ENCODE data around the gene PVALEF. TPM values are rescaled to one million over a fixed set of nuclear protein-coding genes. Genes with fewer than 3 reads are reported as not detected.

The PVALEF gene
- total RNA-seq, 1 donor, result not detected

- no peaks in the 10 kb centered on the region for H3K27me3 ChIP-seq (ENCODE audit: insufficient read depth, low read length)
- no peak for TF ChIP-seq CTCF (IDR thresholded peaks at IDR 0.05; ENCODE audit: extremely low read depth, low read depth, low read length)
- H3K9me3 ChIP-seq (ENCODE audit: low read depth, low read length), result no peaks in the 10 kb centered on the region
- H3K4me2 ChIP-seq (ENCODE audit: insufficient read depth, low read length), result no peak overlapping the region
- no peaks in the 10 kb centered on the region for H3K79me2 ChIP-seq (ENCODE audit: insufficient read depth, low read length)
- no peak overlapping the region for H3K4me3 ChIP-seq (ENCODE audit: insufficient read depth, low read length)
- H4K20me1 ChIP-seq (ENCODE audit: insufficient read depth, low read length), result peaks cover 4% of the 10 kb centered on the region
- DNase-seq (ENCODE audit: insufficient read length, low spot score, missing footprints), result no peak
- H3K36me3 ChIP-seq (ENCODE audit: insufficient read depth, low read length), result no peaks in the 10 kb centered on the region
- no peak overlapping the region for H3K27ac ChIP-seq (ENCODE audit: low read depth, low read length)
- H2AFZ ChIP-seq (ENCODE audit: low read length), result no peak overlapping the region
- peaks cover 10% of the 10 kb centered on the region for H3K4me1 ChIP-seq (ENCODE audit: insufficient read depth, low read length)
Observed at GRCh38 chr17:81212365-81212764, 47.1 kb downstream of the PVALEF start.

GRCh38 chr17:81213978-81214377 lies 48.7 kb downstream of the PVALEF start:
- Histone ChIP-seq H3K27ac (ENCODE audit: low read depth, low read length) (no peak overlapping the region), H3K4me2 (ENCODE audit: insufficient read depth, low read length) (no peak overlapping the region), H3K36me3 (ENCODE audit: insufficient read depth, low read length) (no peaks in the 10 kb centered on the region), H3K4me1 (ENCODE audit: insufficient read depth, low read length) (peaks cover 10% of the 10 kb centered on the region), H2AFZ (ENCODE audit: low read length) (no peak overlapping the region), H3K27me3 (ENCODE audit: insufficient read depth, low read length) (no peaks in the 10 kb centered on the region), H3K79me2 (ENCODE audit: insufficient read depth, low read length) (no peaks in the 10 kb centered on the region), H3K4me3 (ENCODE audit: insufficient read depth, low read length) (no peak overlapping the region), H4K20me1 (ENCODE audit: insufficient read depth, low read length) (peaks cover 4% of the 10 kb centered on the region), H3K9me3 (ENCODE audit: low read depth, low read length) (no peaks in the 10 kb centered on the region)
- no peak for TF ChIP-seq CTCF (IDR thresholded peaks at IDR 0.05; ENCODE audit: extremely low read depth, low read depth, low read length)
- DNase-seq (ENCODE audit: insufficient read length, low spot score, missing footprints), result no peak

GRCh38 chr17:81217491-81217890 lies 52.2 kb downstream of the PVALEF start:
- no peaks in the 10 kb centered on the region for H3K36me3 ChIP-seq (ENCODE audit: insufficient read depth, low read length)
- H3K4me1 ChIP-seq (ENCODE audit: insufficient read depth, low read length), result peaks cover 4% of the 10 kb centered on the region
- H3K27me3 ChIP-seq (ENCODE audit: insufficient read depth, low read length), result no peaks in the 10 kb centered on the region
- DNase-seq (ENCODE audit: insufficient read length, low spot score, missing footprints), result peak; percentile 42
- H3K9me3 ChIP-seq (ENCODE audit: low read depth, low read length), result no peaks in the 10 kb centered on the region
- H3K27ac ChIP-seq (ENCODE audit: low read depth, low read length), result no peak overlapping the region
- TF ChIP-seq CTCF (IDR thresholded peaks at IDR 0.05; ENCODE audit: extremely low read depth, low read depth, low read length), result no peak
- peaks cover 4% of the 10 kb centered on the region for H4K20me1 ChIP-seq (ENCODE audit: insufficient read depth, low read length)
- peaks cover 11% of the 10 kb centered on the region for H3K79me2 ChIP-seq (ENCODE audit: insufficient read depth, low read length)
- H2AFZ ChIP-seq (ENCODE audit: low read length), result no peak overlapping the region
- H3K4me3 ChIP-seq (ENCODE audit: insufficient read depth, low read length), result no peak overlapping the region
- H3K4me2 ChIP-seq (ENCODE audit: insufficient read depth, low read length), result no peak overlapping the region

GRCh38 chr17:81218459-81218858 lies 53.2 kb downstream of the PVALEF start:
- peak; percentile 47 for DNase-seq (ENCODE audit: insufficient read length, low spot score, missing footprints)
- Histone ChIP-seq H4K20me1 (ENCODE audit: insufficient read depth, low read length) (peaks cover 3% of the 10 kb centered on the region), H3K36me3 (ENCODE audit: insufficient read depth, low read length) (no peaks in the 10 kb centered on the region), H3K9me3 (ENCODE audit: low read depth, low read length) (no peaks in the 10 kb centered on the region), H3K4me2 (ENCODE audit: insufficient read depth, low read length) (no peak overlapping the region), H3K79me2 (ENCODE audit: insufficient read depth, low read length) (peaks cover 11% of the 10 kb centered on the region), H3K27me3 (ENCODE audit: insufficient read depth, low read length) (no peaks in the 10 kb centered on the region), H3K4me3 (ENCODE audit: insufficient read depth, low read length) (no peak overlapping the region), H3K4me1 (ENCODE audit: insufficient read depth, low read length) (peaks cover 6% of the 10 kb centered on the region), H3K27ac (ENCODE audit: low read depth, low read length) (no peak overlapping the region), H2AFZ (ENCODE audit: low read length) (no peak overlapping the region)
- TF ChIP-seq CTCF (IDR thresholded peaks at IDR 0.05; ENCODE audit: extremely low read depth, low read depth, low read length), result no peak
